NCI-H1105 treated with DMSO at 0.1 percent for 48 hours (cell line): Measurements from ENCODE around the gene DPP6.
"Not testable (repeated sequence)": the region's sequence is repeated elsewhere in the genome, so short reads cannot be mapped to it uniquely, and the experiment has no call there.

ENCODE experiments used
- DNase-seq: peaks from one replicate; lab custom pipeline; 2025; lab: John Stamatoyannopoulos, UW

DPP6 gene

DNA sequence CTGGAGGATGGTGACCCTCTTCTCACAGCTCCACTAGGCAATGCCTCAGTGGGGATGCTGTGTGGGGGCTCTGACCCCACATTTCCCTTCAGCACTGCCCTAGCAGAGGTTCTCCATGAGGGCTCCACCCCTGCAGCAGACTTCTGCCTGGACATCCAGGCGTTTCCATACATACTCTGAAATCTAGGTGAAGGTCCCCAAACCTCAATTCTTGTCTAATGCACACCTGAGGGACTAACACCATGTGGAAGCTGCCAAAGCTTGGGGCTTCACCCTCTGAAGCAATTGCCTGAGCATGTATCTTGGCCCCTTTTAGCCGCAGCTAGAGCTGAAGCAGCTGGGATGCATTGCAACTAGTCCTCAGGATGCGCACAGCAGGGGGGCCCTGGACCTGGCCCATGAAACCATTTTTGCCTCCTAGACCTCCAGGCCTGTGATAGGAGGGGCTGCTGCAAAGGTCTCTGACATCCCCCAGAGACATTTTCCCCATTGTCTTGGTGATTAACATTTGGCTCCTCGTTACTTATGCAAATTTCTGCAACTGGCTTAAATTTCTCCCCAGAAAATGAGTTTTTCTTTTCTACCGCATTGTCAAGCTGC, 882.3 kb downstream of the DPP6 start:
- DNase-seq: not testable (repeated sequence)

DNA sequence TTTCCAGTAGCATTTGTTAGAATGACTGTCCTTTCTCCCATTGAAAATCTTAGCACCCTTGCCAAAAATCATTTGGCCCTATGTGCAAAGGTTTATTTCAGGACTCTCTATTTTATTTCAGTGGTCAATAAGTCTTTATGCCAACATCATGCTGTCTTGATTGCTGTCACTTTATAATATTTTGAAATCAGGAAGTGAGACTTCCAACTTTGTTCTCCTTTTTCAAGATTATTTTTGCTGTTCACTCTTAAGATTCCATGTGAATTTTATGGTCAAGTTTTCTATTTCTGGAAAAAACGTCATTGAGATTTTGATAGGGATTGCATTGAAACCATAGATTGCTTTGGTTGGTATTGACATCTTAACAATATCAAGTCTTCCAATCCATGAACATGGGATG, 885.6 kb downstream of the DPP6 start:
- no peak for DNase-seq

DNA sequence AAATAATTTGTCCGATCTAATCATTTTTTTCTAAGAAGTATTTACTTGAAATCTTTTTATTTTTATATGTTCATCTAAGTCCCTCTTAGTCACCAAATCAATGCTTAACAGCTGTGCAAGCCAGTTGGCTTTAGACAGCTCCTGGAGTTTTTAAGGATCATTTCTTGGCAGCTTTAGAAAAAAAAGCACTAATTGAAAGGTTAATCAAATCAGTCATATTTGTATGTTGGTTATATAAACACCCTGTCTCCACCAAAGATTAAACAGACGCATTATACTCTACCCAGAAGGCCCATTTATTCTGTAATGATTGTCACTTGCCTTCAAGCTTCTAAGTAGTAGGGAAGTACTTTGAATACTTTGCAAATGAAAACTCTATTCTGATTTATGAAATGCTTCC, 890.5 kb downstream of the DPP6 start:
- DNase-seq: no peak
